Neuronal stem cell (in vitro differentiated cells): Measurements from ENCODE around the gene ASAH2.
A peak's percentile ranks its signal among the peaks of the same experiment; 100 is the strongest.

Experiments used
- DNase-seq: peaks from one replicate; pipeline ENCODE4 v3.0.0-alpha.2; 2013; ENCODE audit warnings: low spot score
- H2AFZ ChIP-seq: one replicate; pipeline ENCODE4 v1.6.1; 2013; ENCODE audit warnings: mild to moderate bottlenecking, low read length, inconsistent platforms
- H2AK5ac ChIP-seq: 2 replicates; pipeline ENCODE4 v1.6.1; 2013; ENCODE audit warnings: low read depth, mild to moderate bottlenecking, inconsistent platforms, low read length, moderate library complexity, mixed read lengths
- H2BK120ac ChIP-seq: 2 replicates; pipeline ENCODE4 v1.6.1; 2013; ENCODE audit warnings: low read depth, mild to moderate bottlenecking, inconsistent platforms, low read length, moderate library complexity, mixed read lengths
- H2BK12ac ChIP-seq: one replicate; pipeline ENCODE4 v1.6.1; 2013; ENCODE audit warnings: low read length, inconsistent platforms
- H2BK15ac ChIP-seq: 2 replicates; pipeline ENCODE4 v1.6.1; 2013; ENCODE audit warnings: mild to moderate bottlenecking, low read length, inconsistent platforms, mixed read lengths
- H2BK5ac ChIP-seq: one replicate; pipeline ENCODE4 v1.6.1; 2013; ENCODE audit warnings: inconsistent platforms, mild to moderate bottlenecking, low read length, moderate library complexity
- H3K14ac ChIP-seq: one replicate; pipeline ENCODE4 v1.6.1; 2013; ENCODE audit warnings: low read length, inconsistent platforms
- H3K18ac ChIP-seq: 2 replicates; pipeline ENCODE4 v1.6.1; 2013; ENCODE audit warnings: low read length, inconsistent platforms
- H3K23ac ChIP-seq: 2 replicates; pipeline ENCODE4 v1.6.1; 2013; ENCODE audit warnings: low read depth, mild to moderate bottlenecking, mixed read lengths, low read length, inconsistent platforms; ENCODE audit not compliant: poor library complexity
- H3K27ac ChIP-seq: replicated peaks from 3 replicates; pipeline ENCODE4 v1.5.1; 2013; ENCODE audit warnings: low read length, inconsistent platforms
- H3K27me3 ChIP-seq, 3 experiments: 2 replicates each; pipeline ENCODE4 v1.6.1; 2013; ENCODE audit warnings: low read length in 3 of 3, mild to moderate bottlenecking in 2 of 3, inconsistent platforms in 1 of 3, low read depth in 1 of 3, mixed read lengths in 1 of 3, moderate library complexity in 1 of 3; ENCODE audit not compliant: control insufficient read depth in 3 of 3, insufficient read depth in 3 of 3
- H3K36me3 ChIP-seq, 2 donors: replicated peaks in 1 of 2; 2 replicates each; pipeline ENCODE4 v1.6.1; 2013; ENCODE audit warnings: low read length in 2 of 2; ENCODE audit not compliant: control insufficient read depth in 2 of 2, insufficient read depth in 2 of 2
- H3K4ac ChIP-seq: 2 replicates; pipeline ENCODE4 v1.6.1; 2013; ENCODE audit warnings: inconsistent platforms, mild to moderate bottlenecking, low read length, moderate library complexity
- H3K4me1 ChIP-seq, 2 donors: 1 replicate in 1 of 2; 2 replicates in 1 of 2; pipeline ENCODE4 v1.6.1; 2013; ENCODE audit warnings: low read length in 2 of 2, low read depth in 1 of 2; ENCODE audit not compliant: control insufficient read depth in 2 of 2, insufficient read depth in 1 of 2
- H3K4me2 ChIP-seq: one replicate; pipeline ENCODE4 v1.6.1; 2013; ENCODE audit warnings: mild to moderate bottlenecking, low read length, inconsistent platforms; ENCODE audit not compliant: insufficient read depth, poor library complexity, severe bottlenecking
- H3K4me3 ChIP-seq, 2 donors: 2 replicates each; pipeline ENCODE4 v1.5.1; 2013; ENCODE audit warnings: low read length in 2 of 2, mild to moderate bottlenecking in 2 of 2, inconsistent platforms in 1 of 2, moderate library complexity in 1 of 2
- H3K79me1 ChIP-seq: one replicate; pipeline ENCODE4 v1.6.1; 2013; ENCODE audit warnings: low read depth, mild to moderate bottlenecking, inconsistent platforms, low read length, moderate library complexity
- H3K9ac ChIP-seq: one replicate; pipeline ENCODE4 v1.6.1; 2013; ENCODE audit warnings: mild to moderate bottlenecking, low read depth, low read length, inconsistent platforms; ENCODE audit not compliant: poor library complexity
- H3K9me3 ChIP-seq, 2 donors: replicated peaks in 1 of 2; 2 replicates each; pipeline versions ENCODE3 to v1.6.1; 2013; ENCODE audit warnings: low read length in 2 of 2, mild to moderate bottlenecking in 2 of 2, inconsistent platforms in 1 of 2, low read depth in 1 of 2, mixed read lengths in 1 of 2, moderate library complexity in 1 of 2; ENCODE audit not compliant: control insufficient read depth in 2 of 2, insufficient read depth in 1 of 2
- H4K8ac ChIP-seq: one replicate; pipeline ENCODE4 v1.6.1; 2013; ENCODE audit warnings: low read depth, mild to moderate bottlenecking, inconsistent platforms, low read length, moderate library complexity
- H4K91ac ChIP-seq: one replicate; pipeline ENCODE4 v1.6.1; 2013; ENCODE audit warnings: low read length, low read depth, mild to moderate bottlenecking, inconsistent platforms; ENCODE audit not compliant: poor library complexity
- WGBS, 2 donors: extraction: QIAGEN DNeasy Blood & Tissue Kit; methylation state at CpG; one replicate each; pipeline ENCODE4 v1.1.7; 2013; ENCODE audit warnings: missing lambda C conversion rate in 2 of 2, mixed read lengths in 1 of 2; ENCODE audit not compliant: insufficient read length in 2 of 2, insufficient replicate concordance in 1 of 2; ENCODE audit errors: extremely low coverage in 2 of 2; 5-methylcytosine and 5-hydroxymethylcytosine counted together

The ASAH2 gene

GRCh38 chr10:50219200-50219599, 32.1 kb downstream of the ASAH2 start:
- H3K36me3 ChIP-seq: no peaks in the 10 kb centered on the region
- no peak overlapping the region for H3K4me3 ChIP-seq
- no CpG with 5 or more reads among the region's 2 CpGs for WGBS, 2 donors
- H3K4me2 ChIP-seq: no peak overlapping the region
- no peak overlapping the region for H3K18ac ChIP-seq
- H3K9ac ChIP-seq: no peak overlapping the region
- H3K4me1 ChIP-seq: peaks cover 0 to 3% of the 10 kb centered on the region in 2 donors
- no peak overlapping the region for H2AK5ac ChIP-seq
- no peak overlapping the region for H2BK5ac ChIP-seq
- no peaks in the 10 kb centered on the region for H3K79me1 ChIP-seq
- no peak overlapping the region for H3K14ac ChIP-seq
- H2AFZ ChIP-seq: no peak overlapping the region
- H3K9me3 ChIP-seq: no peaks in the 10 kb centered on the region
- no peak overlapping the region for H3K4ac ChIP-seq
- no peak for DNase-seq
- H4K91ac ChIP-seq: no peak overlapping the region
- H3K27ac ChIP-seq: no peak overlapping the region
- H2BK120ac ChIP-seq: no peak overlapping the region
- no peak overlapping the region for H4K8ac ChIP-seq
- H2BK15ac ChIP-seq: no peak overlapping the region
- H3K27me3 ChIP-seq: no peaks in the 10 kb centered on the region
- H3K23ac ChIP-seq: no peak overlapping the region
- no peak overlapping the region for H2BK12ac ChIP-seq

DNA sequence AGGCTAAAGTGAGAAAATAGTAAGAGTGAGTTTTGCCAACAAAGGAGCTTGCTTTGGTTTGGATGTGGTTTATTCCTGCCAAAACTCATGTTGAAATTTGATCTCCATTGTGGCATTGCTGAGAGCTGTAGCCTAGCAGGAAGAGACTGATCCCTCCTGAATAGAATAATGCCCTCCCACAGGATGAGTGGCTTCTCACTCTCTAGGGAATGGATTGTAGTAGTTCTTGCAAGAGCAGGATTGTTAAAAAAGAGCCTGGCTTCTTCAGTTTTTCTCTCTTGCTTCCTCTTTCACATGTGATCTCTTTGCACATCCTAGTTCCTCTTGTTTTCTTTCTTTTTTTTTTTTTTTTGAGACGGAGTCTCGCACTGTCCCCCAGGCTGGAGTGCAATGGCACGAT, 34.4 kb downstream of the ASAH2 start:
- H3K27ac ChIP-seq: peak overlapping the region; percentile 71
- no peaks in the 10 kb centered on the region for H3K36me3 ChIP-seq
- H2AFZ ChIP-seq: peak overlapping the region; percentile 59
- no peak overlapping the region for H2AK5ac ChIP-seq
- H4K8ac ChIP-seq: no peak overlapping the region
- H3K27me3 ChIP-seq: no peaks in the 10 kb centered on the region
- H2BK15ac ChIP-seq: no peak overlapping the region
- no peak overlapping the region for H2BK120ac ChIP-seq
- WGBS, 2 donors: no CpG with 5 or more reads among the region's 3 CpGs
- peaks cover 0 to 3% of the 10 kb centered on the region in 2 donors for H3K4me1 ChIP-seq
- no peaks in the 10 kb centered on the region for H3K9me3 ChIP-seq
- no peak overlapping the region for H3K4me2 ChIP-seq
- H3K4me3 ChIP-seq: no peak overlapping the region
- DNase-seq: peak; percentile 24
- no peak overlapping the region for H3K9ac ChIP-seq
- H4K91ac ChIP-seq: no peak overlapping the region
- H2BK12ac ChIP-seq: no peak overlapping the region
- no peak overlapping the region for H3K14ac ChIP-seq
- H3K4ac ChIP-seq: no peak overlapping the region
- no peak overlapping the region for H3K23ac ChIP-seq
- H3K79me1 ChIP-seq: no peaks in the 10 kb centered on the region
- H2BK5ac ChIP-seq: no peak overlapping the region
- no peak overlapping the region for H3K18ac ChIP-seq

GRCh38 chr10:50216418-50216817, 34.9 kb downstream of the ASAH2 start:
- Histone ChIP-seq H3K23ac (no peak overlapping the region), H3K9me3 (no peaks in the 10 kb centered on the region), H2AK5ac (no peak overlapping the region), H2BK12ac (no peak overlapping the region), H2BK15ac (no peak overlapping the region), H3K4me2 (no peak overlapping the region), H2BK5ac (no peak overlapping the region), H3K27ac (no peak overlapping the region), H3K27me3 (no peaks in the 10 kb centered on the region), H3K14ac (no peak overlapping the region), H3K79me1 (no peaks in the 10 kb centered on the region), H3K4me1 (peaks cover 0 to 3% of the 10 kb centered on the region in 2 donors), H2AFZ (peak overlapping the region; percentile 59), H3K36me3 (no peaks in the 10 kb centered on the region), H3K4ac (no peak overlapping the region), H4K8ac (no peak overlapping the region), H4K91ac (no peak overlapping the region), H3K9ac (no peak overlapping the region), H3K4me3 (no peak overlapping the region), H2BK120ac (no peak overlapping the region), H3K18ac (no peak overlapping the region)
- DNase-seq: no peak

- Histone ChIP-seq H2BK15ac (no peak overlapping the region), H2BK5ac (no peak overlapping the region), H2AFZ (no peak overlapping the region), H3K9ac (no peak overlapping the region), H3K4me3 (no peak overlapping the region), H3K14ac (no peak overlapping the region), H3K36me3 (no peaks in the 10 kb centered on the region), H2BK120ac (no peak overlapping the region), H3K79me1 (no peaks in the 10 kb centered on the region), H3K4me2 (no peak overlapping the region), H3K18ac (no peak overlapping the region), H2BK12ac (no peak overlapping the region), H4K91ac (no peak overlapping the region), H3K23ac (no peak overlapping the region), H2AK5ac (no peak overlapping the region), H3K27ac (no peak overlapping the region), H3K4me1 (peaks cover 0 to 2% of the 10 kb centered on the region in 2 donors), H3K4ac (no peak overlapping the region), H4K8ac (no peak overlapping the region), H3K27me3 (no peaks in the 10 kb centered on the region), H3K9me3 (no peaks in the 10 kb centered on the region)
- WGBS, 2 donors: no CpG with 5 or more reads among the region's 3 CpGs
- no peak for DNase-seq
Measured at GRCh38 chr10:50211670-50212069, 39.6 kb downstream of the ASAH2 start.
